Hepatocyte (in vitro differentiated cells): ENCODE measurements around the gene CCDC88C.

Experiments
- EZH2 ChIP-seq: fragments of 200-600 bp; sonication (generic); IDR thresholded peaks from 2 replicates; pipeline ENCODE4 v1.6.1; 2016; ENCODE audit warnings: antibody characterized with exemption, mild to moderate bottlenecking, borderline replicate concordance
- TF ChIP-seq, protein P1 (sequence below): fragments of 200-600 bp; sonication (generic); IDR thresholded peaks from 2 replicates; pipeline ENCODE4 v1.5.1; 2016; ENCODE audit warnings: antibody characterized with exemption, mild to moderate bottlenecking; ENCODE audit not compliant: poor library complexity

DNA sequence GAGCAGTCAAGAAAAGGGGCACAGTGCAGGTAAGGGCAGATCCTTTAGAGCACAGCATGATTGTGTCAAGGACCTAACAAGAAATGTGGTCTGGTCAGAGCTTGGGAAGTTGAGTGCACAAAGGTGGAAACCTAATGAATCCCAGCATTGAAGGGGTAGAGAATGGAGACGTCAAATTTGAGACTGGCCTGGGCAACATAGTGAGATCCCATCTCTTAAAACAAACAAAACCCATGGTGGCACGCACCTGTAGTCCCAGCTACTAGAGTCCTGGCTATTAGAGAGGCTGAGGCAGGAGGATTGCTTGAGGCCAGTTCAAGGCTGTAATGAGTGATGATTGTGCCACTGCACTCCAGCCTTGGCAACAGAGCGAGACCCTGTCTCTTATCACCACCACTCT is 37.0 kb upstream of the CCDC88C start:
- no peak for TF ChIP-seq EZH2
- TF ChIP-seq, protein P1, sequence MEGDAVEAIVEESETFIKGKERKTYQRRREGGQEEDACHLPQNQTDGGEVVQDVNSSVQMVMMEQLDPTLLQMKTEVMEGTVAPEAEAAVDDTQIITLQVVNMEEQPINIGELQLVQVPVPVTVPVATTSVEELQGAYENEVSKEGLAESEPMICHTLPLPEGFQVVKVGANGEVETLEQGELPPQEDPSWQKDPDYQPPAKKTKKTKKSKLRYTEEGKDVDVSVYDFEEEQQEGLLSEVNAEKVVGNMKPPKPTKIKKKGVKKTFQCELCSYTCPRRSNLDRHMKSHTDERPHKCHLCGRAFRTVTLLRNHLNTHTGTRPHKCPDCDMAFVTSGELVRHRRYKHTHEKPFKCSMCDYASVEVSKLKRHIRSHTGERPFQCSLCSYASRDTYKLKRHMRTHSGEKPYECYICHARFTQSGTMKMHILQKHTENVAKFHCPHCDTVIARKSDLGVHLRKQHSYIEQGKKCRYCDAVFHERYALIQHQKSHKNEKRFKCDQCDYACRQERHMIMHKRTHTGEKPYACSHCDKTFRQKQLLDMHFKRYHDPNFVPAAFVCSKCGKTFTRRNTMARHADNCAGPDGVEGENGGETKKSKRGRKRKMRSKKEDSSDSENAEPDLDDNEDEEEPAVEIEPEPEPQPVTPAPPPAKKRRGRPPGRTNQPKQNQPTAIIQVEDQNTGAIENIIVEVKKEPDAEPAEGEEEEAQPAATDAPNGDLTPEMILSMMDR: no peak
